GM18505 (cell line): ENCODE data around the gene RPUSD1.

Experiments used
- ATAC-seq: cut with Tn5 transposase; IDR thresholded peaks from one replicate; pipeline ENCODE4 v1.9.1; 2021; ENCODE audit not compliant: unreplicated experiment
- POLR2A ChIP-seq: IDR thresholded peaks from 4 replicates; pipeline ENCODE4 v1.6.1; 2011; ENCODE audit warnings: borderline replicate concordance; ENCODE audit not compliant: insufficient read depth, insufficient read length; ENCODE audit errors: extremely low read depth

The RPUSD1 gene

GRCh38 chr16:766820-767640 lies 21.2 kb downstream of the RPUSD1 start:
- no peak for TF ChIP-seq POLR2A
- no peak for ATAC-seq

- TF ChIP-seq POLR2A, result no peak
- no peak for ATAC-seq
Measured at GRCh38 chr16:766008-766819, 22.0 kb downstream of the RPUSD1 start.

GRCh38 chr16:765488-765865 lies 22.7 kb downstream of the RPUSD1 start:
- no peak for ATAC-seq

GRCh38 chr16:764848-765487 lies 23.2 kb downstream of the RPUSD1 start:
- no peak for TF ChIP-seq POLR2A
- ATAC-seq, result no peak

More at GRCh38 chr16:765488-765865, 22.7 kb downstream of the RPUSD1 start:
- TF ChIP-seq POLR2A, result no peak

- no peak for ATAC-seq
- no peak for TF ChIP-seq POLR2A
Measured at GRCh38 chr16:764184-764750, 23.9 kb downstream of the RPUSD1 start.

- ATAC-seq, result no peak
- no peak for TF ChIP-seq POLR2A
Measured at GRCh38 chr16:763369-764183, 24.6 kb downstream of the RPUSD1 start.

- no peak for TF ChIP-seq POLR2A
- no peak for ATAC-seq
Measured at GRCh38 chr16:762595-763268, 25.4 kb downstream of the RPUSD1 start.

- ATAC-seq, result no peak
- TF ChIP-seq POLR2A, result no peak
Measured at GRCh38 chr16:761625-762513, 26.3 kb downstream of the RPUSD1 start.

GRCh38 chr16:760545-761343 lies 27.4 kb downstream of the RPUSD1 start, which contains the start of gene MSLN:
Gene MSLN, plus strand, starts transcription at chr16:760734. Its CDS starts 1,947 bp downstream, at chr16:762681.
- no peak for TF ChIP-seq POLR2A

GRCh38 chr16:760065-760464 lies 28.1 kb downstream of the RPUSD1 start:
- ATAC-seq, result no peak
- TF ChIP-seq POLR2A, result no peak

More at GRCh38 chr16:760545-761343, 27.4 kb downstream of the RPUSD1 start, which contains the start of gene MSLN:
- no peak for ATAC-seq
